ENCODE measurements around the gene SPSB2.
"Not testable (repeated sequence)": the region's sequence is repeated elsewhere in the genome, so short reads cannot be mapped to it uniquely, and the experiment has no call there.

Gene SPSB2

GRCh38 chr12:6894321-6894720, 21.2 kb upstream of the SPSB2 start:
- H3K36me3 ChIP-seq (ENCODE audit: insufficient read depth, low read depth, low read length) = no peaks in the 10 kb centered on the region
- no peak overlapping the region for H3K9ac ChIP-seq (ENCODE audit: low read depth, low read length)
- H3K27me3 ChIP-seq (ENCODE audit: insufficient read depth, low read length) = no peaks in the 10 kb centered on the region
- peaks cover 5% of the 10 kb centered on the region; the same call in 1 of the 2 replicates for H3K4me1 ChIP-seq (ENCODE audit: insufficient read depth, low read length)
- H3K27ac ChIP-seq (ENCODE audit: low read length) = no peak overlapping the region
- H3K9me3 ChIP-seq (ENCODE audit: insufficient read depth, low read depth, low read length) = no peaks in the 10 kb centered on the region
- H3K4me3 ChIP-seq (ENCODE audit: low read length) = no peak overlapping the region

GRCh38 chr12:6892683-6893082, 19.6 kb upstream of the SPSB2 start:
- H3K27ac ChIP-seq (ENCODE audit: low read length); H3K4me1 ChIP-seq (ENCODE audit: insufficient read depth, low read length); H3K9me3 ChIP-seq (ENCODE audit: insufficient read depth, low read depth, low read length); H3K4me3 ChIP-seq (ENCODE audit: low read length); H3K27me3 ChIP-seq (ENCODE audit: insufficient read depth, low read length); H3K9ac ChIP-seq (ENCODE audit: low read depth, low read length); H3K36me3 ChIP-seq (ENCODE audit: insufficient read depth, low read depth, low read length): not testable (repeated sequence)

GRCh38 chr12:6891646-6892001, 18.5 kb upstream of the SPSB2 start:
- no peaks in the 10 kb centered on the region for H3K27me3 ChIP-seq (ENCODE audit: insufficient read depth, low read length)
- peak overlapping the region; percentile 73 for H3K4me3 ChIP-seq (ENCODE audit: low read length)
- no peak overlapping the region for H3K27ac ChIP-seq (ENCODE audit: low read length)
- H3K4me1 ChIP-seq (ENCODE audit: insufficient read depth, low read length) = peaks cover 9% of the 10 kb centered on the region
- H3K9ac ChIP-seq (ENCODE audit: low read depth, low read length) = peak overlapping the region; percentile 80
- no peaks in the 10 kb centered on the region for H3K36me3 ChIP-seq (ENCODE audit: insufficient read depth, low read depth, low read length)
- H3K9me3 ChIP-seq (ENCODE audit: insufficient read depth, low read depth, low read length) = no peaks in the 10 kb centered on the region

GRCh38 chr12:6890789-6891645, 17.9 kb upstream of the SPSB2 start:
- Histone ChIP-seq H3K4me1 (ENCODE audit: insufficient read depth, low read length) (peaks cover 9% of the 10 kb centered on the region), H3K36me3 (ENCODE audit: insufficient read depth, low read depth, low read length) (no peaks in the 10 kb centered on the region), H3K9me3 (ENCODE audit: insufficient read depth, low read depth, low read length) (no peaks in the 10 kb centered on the region), H3K9ac (ENCODE audit: low read depth, low read length) (peak overlapping the region; percentile 82), H3K4me3 (ENCODE audit: low read length) (peak overlapping the region; percentile 73), H3K27ac (ENCODE audit: low read length) (peak overlapping the region; percentile 81), H3K27me3 (ENCODE audit: insufficient read depth, low read length) (no peaks in the 10 kb centered on the region)

GRCh38 chr12:6889775-6890573, 16.9 kb upstream of the SPSB2 start:
- Histone ChIP-seq H3K4me1 (ENCODE audit: insufficient read depth, low read length) (peaks cover 14% of the 10 kb centered on the region), H3K9ac (ENCODE audit: low read depth, low read length) (peak overlapping the region; percentile 82), H3K27ac (ENCODE audit: low read length) (peak overlapping the region; percentile 81), H3K4me3 (ENCODE audit: low read length) (peak overlapping the region; percentile 47)
- not testable (repeated sequence) for H3K36me3 ChIP-seq (ENCODE audit: insufficient read depth, low read depth, low read length); H3K9me3 ChIP-seq (ENCODE audit: insufficient read depth, low read depth, low read length); H3K27me3 ChIP-seq (ENCODE audit: insufficient read depth, low read length)

GRCh38 chr12:6888794-6889193, 15.7 kb upstream of the SPSB2 start:
- peaks cover 20% of the 10 kb centered on the region for H3K4me1 ChIP-seq (ENCODE audit: insufficient read depth, low read length)
- not testable (repeated sequence) for H3K27ac ChIP-seq (ENCODE audit: low read length)

GRCh38 chr12:6888360-6888759, 15.3 kb upstream of the SPSB2 start:
- peaks cover 20% of the 10 kb centered on the region for H3K4me1 ChIP-seq (ENCODE audit: insufficient read depth, low read length)
- no peaks in the 10 kb centered on the region for H3K9me3 ChIP-seq (ENCODE audit: insufficient read depth, low read depth, low read length)
- no peak overlapping the region for H3K4me3 ChIP-seq (ENCODE audit: low read length)
- H3K36me3 ChIP-seq (ENCODE audit: insufficient read depth, low read depth, low read length) = peaks cover 16% of the 10 kb centered on the region
- no peak overlapping the region for H3K9ac ChIP-seq (ENCODE audit: low read depth, low read length)
- no peaks in the 10 kb centered on the region for H3K27me3 ChIP-seq (ENCODE audit: insufficient read depth, low read length)
- H3K27ac ChIP-seq (ENCODE audit: low read length) = peak overlapping the region; percentile 8

More at GRCh38 chr12:6888794-6889193, 15.7 kb upstream of the SPSB2 start:
- peaks cover 12% of the 10 kb centered on the region for H3K36me3 ChIP-seq (ENCODE audit: insufficient read depth, low read depth, low read length)
- H3K27me3 ChIP-seq (ENCODE audit: insufficient read depth, low read length); H3K9ac ChIP-seq (ENCODE audit: low read depth, low read length); H3K4me3 ChIP-seq (ENCODE audit: low read length); H3K9me3 ChIP-seq (ENCODE audit: insufficient read depth, low read depth, low read length): not testable (repeated sequence)

GRCh38 chr12:6887460-6887859, 14.4 kb upstream of the SPSB2 start:
- no peaks in the 10 kb centered on the region for H3K27me3 ChIP-seq (ENCODE audit: insufficient read depth, low read length)
- no peak overlapping the region for H3K9ac ChIP-seq (ENCODE audit: low read depth, low read length)
- no peaks in the 10 kb centered on the region for H3K9me3 ChIP-seq (ENCODE audit: insufficient read depth, low read depth, low read length)
- H3K4me3 ChIP-seq (ENCODE audit: low read length) = no peak overlapping the region
- H3K27ac ChIP-seq (ENCODE audit: low read length) = no peak overlapping the region
- H3K4me1 ChIP-seq (ENCODE audit: insufficient read depth, low read length) = peaks cover 20% of the 10 kb centered on the region
- peaks cover 16% of the 10 kb centered on the region for H3K36me3 ChIP-seq (ENCODE audit: insufficient read depth, low read depth, low read length)

- not testable (repeated sequence) for H3K27ac ChIP-seq (ENCODE audit: low read length); H3K27me3 ChIP-seq (ENCODE audit: insufficient read depth, low read length); H3K9me3 ChIP-seq (ENCODE audit: insufficient read depth, low read depth, low read length); H3K4me3 ChIP-seq (ENCODE audit: low read length)
- peaks cover 16% of the 10 kb centered on the region for H3K36me3 ChIP-seq (ENCODE audit: insufficient read depth, low read depth, low read length)
- H3K9ac ChIP-seq (ENCODE audit: low read depth, low read length) = peak overlapping the region; percentile 37; the same call in 1 of the 2 replicates
- peaks cover 20% of the 10 kb centered on the region for H3K4me1 ChIP-seq (ENCODE audit: insufficient read depth, low read length)
These were observed 13.3 kb upstream of the SPSB2 start for GRCh38 chr12:6886206-6886999.

- H3K4me1 ChIP-seq (ENCODE audit: insufficient read depth, low read length) = peaks cover 15% of the 10 kb centered on the region
These were observed 11.4 kb upstream of the SPSB2 start for GRCh38 chr12:6884539-6884938.

GRCh38 chr12:6883683-6884082, 10.6 kb upstream of the SPSB2 start:
- Histone ChIP-seq H3K9ac (ENCODE audit: low read depth, low read length) (no peak overlapping the region), H3K4me3 (ENCODE audit: low read length) (no peak overlapping the region), H3K36me3 (ENCODE audit: insufficient read depth, low read depth, low read length) (peaks cover 16% of the 10 kb centered on the region), H3K4me1 (ENCODE audit: insufficient read depth, low read length) (peaks cover 15% of the 10 kb centered on the region), H3K27me3 (ENCODE audit: insufficient read depth, low read length) (no peaks in the 10 kb centered on the region), H3K27ac (ENCODE audit: low read length) (no peak overlapping the region), H3K9me3 (ENCODE audit: insufficient read depth, low read depth, low read length) (no peaks in the 10 kb centered on the region)

More at GRCh38 chr12:6884539-6884938, 11.4 kb upstream of the SPSB2 start:
- H3K4me3 ChIP-seq (ENCODE audit: low read length) = no peak overlapping the region
- H3K27me3 ChIP-seq (ENCODE audit: insufficient read depth, low read length) = no peaks in the 10 kb centered on the region
- H3K9me3 ChIP-seq (ENCODE audit: insufficient read depth, low read depth, low read length) = no peaks in the 10 kb centered on the region
- no peak overlapping the region for H3K9ac ChIP-seq (ENCODE audit: low read depth, low read length)
- peaks cover 16% of the 10 kb centered on the region for H3K36me3 ChIP-seq (ENCODE audit: insufficient read depth, low read depth, low read length)
- no peak overlapping the region for H3K27ac ChIP-seq (ENCODE audit: low read length)

Measured in iPS-20b (cell line).